ENCODE measurements around the gene GM2A.

GM2A gene

GRCh38 chr5:151252762-151253604 is at the start of gene GM2A:
GM2A (plus strand) TSS chr5:151253185; CDS start chr5:151253217, 32 bp downstream.
- DNase-seq, result peak; percentile 99
- Histone ChIP-seq H3K27me3 (ENCODE audit: insufficient read depth, low read depth, severe bottlenecking) (no peaks in the 10 kb centered on the region), H3K4me3 (ENCODE audit: low read depth, low read length) (peak within 1 kb of the TSS; percentile 67), H3K9me3 (ENCODE audit: severe bottlenecking) (no peaks in the 10 kb centered on the region), H3K27ac (no peak within 1 kb of the TSS), H3K36me3 (no peaks in the 10 kb centered on the region)
- TF ChIP-seq, protein P1, sequence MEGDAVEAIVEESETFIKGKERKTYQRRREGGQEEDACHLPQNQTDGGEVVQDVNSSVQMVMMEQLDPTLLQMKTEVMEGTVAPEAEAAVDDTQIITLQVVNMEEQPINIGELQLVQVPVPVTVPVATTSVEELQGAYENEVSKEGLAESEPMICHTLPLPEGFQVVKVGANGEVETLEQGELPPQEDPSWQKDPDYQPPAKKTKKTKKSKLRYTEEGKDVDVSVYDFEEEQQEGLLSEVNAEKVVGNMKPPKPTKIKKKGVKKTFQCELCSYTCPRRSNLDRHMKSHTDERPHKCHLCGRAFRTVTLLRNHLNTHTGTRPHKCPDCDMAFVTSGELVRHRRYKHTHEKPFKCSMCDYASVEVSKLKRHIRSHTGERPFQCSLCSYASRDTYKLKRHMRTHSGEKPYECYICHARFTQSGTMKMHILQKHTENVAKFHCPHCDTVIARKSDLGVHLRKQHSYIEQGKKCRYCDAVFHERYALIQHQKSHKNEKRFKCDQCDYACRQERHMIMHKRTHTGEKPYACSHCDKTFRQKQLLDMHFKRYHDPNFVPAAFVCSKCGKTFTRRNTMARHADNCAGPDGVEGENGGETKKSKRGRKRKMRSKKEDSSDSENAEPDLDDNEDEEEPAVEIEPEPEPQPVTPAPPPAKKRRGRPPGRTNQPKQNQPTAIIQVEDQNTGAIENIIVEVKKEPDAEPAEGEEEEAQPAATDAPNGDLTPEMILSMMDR (IDR thresholded peaks at IDR 0.05; ENCODE audit: low read depth, low read length), result no peak

DNA sequence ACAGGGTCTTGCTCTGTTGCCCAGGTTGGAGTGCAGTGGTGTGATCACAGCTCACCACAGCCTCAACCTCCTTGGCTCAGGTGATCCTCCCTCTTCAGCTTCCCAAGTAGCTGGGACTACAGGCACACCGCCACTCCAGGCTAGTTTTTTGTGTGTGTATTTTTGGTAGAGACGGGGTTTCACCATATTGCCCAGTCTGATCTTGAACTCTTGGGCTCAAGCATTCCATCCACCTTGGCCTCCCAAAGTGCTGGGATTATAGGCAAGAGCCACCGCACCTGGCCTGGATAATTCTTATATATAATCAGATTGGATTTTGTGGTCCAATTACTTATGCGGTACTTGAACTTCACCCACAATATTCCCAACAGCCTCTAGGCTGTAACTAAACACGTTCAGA is 48.9 kb upstream of the GM2A start:
- Histone ChIP-seq H3K36me3 (no peaks in the 10 kb centered on the region), H3K4me3 (ENCODE audit: low read depth, low read length) (no peak overlapping the region), H3K27me3 (ENCODE audit: insufficient read depth, low read depth, severe bottlenecking) (no peaks in the 10 kb centered on the region), H3K9me3 (ENCODE audit: severe bottlenecking) (no peaks in the 10 kb centered on the region), H3K27ac (no peak overlapping the region)
- TF ChIP-seq, protein P1 (IDR thresholded peaks at IDR 0.05; ENCODE audit: low read depth, low read length), result no peak
- DNase-seq, result no peak

DNA sequence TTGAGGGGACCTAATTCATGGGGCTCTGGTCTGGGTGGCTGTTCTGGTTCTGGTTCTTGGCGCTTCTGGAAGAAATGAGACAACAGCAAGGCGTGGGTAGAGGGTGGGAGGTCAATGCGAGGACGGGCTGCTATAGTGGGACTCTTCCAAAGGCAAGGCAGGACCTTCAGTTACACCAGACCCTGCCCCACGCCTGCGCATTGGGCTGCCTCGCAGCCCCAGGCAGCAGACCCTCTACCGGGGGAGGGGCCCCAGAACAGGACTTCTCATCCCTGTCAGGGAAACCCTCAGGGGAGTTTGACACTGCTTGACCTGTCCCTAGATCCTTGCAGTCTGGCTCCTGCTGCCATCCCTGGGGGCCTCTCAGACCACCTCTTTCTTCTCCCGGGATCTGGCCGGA is 47.6 kb upstream of the GM2A start:
- TF ChIP-seq, protein P1 (IDR thresholded peaks at IDR 0.05; ENCODE audit: low read depth, low read length), result no peak
- H3K36me3 ChIP-seq, result no peaks in the 10 kb centered on the region

GRCh38 chr5:151208481-151208914 is 44.5 kb upstream of the GM2A start:
- no peak overlapping the region for H3K27ac ChIP-seq
- DNase-seq, result no peak
- TF ChIP-seq, protein P1 (IDR thresholded peaks at IDR 0.05; ENCODE audit: low read depth, low read length), result no peak
- H3K27me3 ChIP-seq (ENCODE audit: insufficient read depth, low read depth, severe bottlenecking), result no peaks in the 10 kb centered on the region
- no peaks in the 10 kb centered on the region for H3K36me3 ChIP-seq
- no peak overlapping the region for H3K4me3 ChIP-seq (ENCODE audit: low read depth, low read length)
- H3K9me3 ChIP-seq (ENCODE audit: severe bottlenecking), result no peaks in the 10 kb centered on the region

More for the DNA sequence above, 47.6 kb upstream of the GM2A start:
- H3K9me3 ChIP-seq (ENCODE audit: severe bottlenecking), result no peaks in the 10 kb centered on the region
- DNase-seq, result no peak
- H3K27ac ChIP-seq, result no peak overlapping the region
- H3K4me3 ChIP-seq (ENCODE audit: low read depth, low read length), result no peak overlapping the region
- no peaks in the 10 kb centered on the region for H3K27me3 ChIP-seq (ENCODE audit: insufficient read depth, low read depth, severe bottlenecking)

GRCh38 chr5:151212406-151212798 is 40.6 kb upstream of the GM2A start:
- H3K36me3 ChIP-seq, result no peaks in the 10 kb centered on the region
- no peak overlapping the region for H3K4me3 ChIP-seq (ENCODE audit: low read depth, low read length)
- no peak overlapping the region for H3K27ac ChIP-seq

More at GRCh38 chr5:151212406-151212798, 40.6 kb upstream of the GM2A start:
- Histone ChIP-seq H3K27me3 (ENCODE audit: insufficient read depth, low read depth, severe bottlenecking) (no peaks in the 10 kb centered on the region), H3K9me3 (ENCODE audit: severe bottlenecking) (no peaks in the 10 kb centered on the region)
- no peak for DNase-seq
- TF ChIP-seq, protein P1 (IDR thresholded peaks at IDR 0.05; ENCODE audit: low read depth, low read length), result no peak
